Ectodermal cell (in vitro differentiated cells): ENCODE results near the gene AVP.
"Not testable (repeated sequence)": the region's sequence is repeated elsewhere in the genome, so short reads cannot be mapped to it uniquely, and the experiment has no call there.

Source experiments
- H3K27ac ChIP-seq: 2 replicates; pipeline ENCODE4 v1.7.0; 2013; ENCODE audit warnings: mild to moderate bottlenecking, low read depth, low read length; ENCODE audit not compliant: insufficient read depth, poor library complexity, severe bottlenecking
- H3K27me3 ChIP-seq: 2 replicates; pipeline ENCODE4 v1.7.0; 2013; ENCODE audit warnings: mild to moderate bottlenecking, low read length; ENCODE audit not compliant: insufficient read depth, control insufficient read depth, poor library complexity, severe bottlenecking
- H3K36me3 ChIP-seq: one replicate; pipeline ENCODE4 v1.7.0; 2013; ENCODE audit warnings: low read length; ENCODE audit not compliant: control insufficient read depth, insufficient read depth
- H3K4me1 ChIP-seq: one replicate; pipeline ENCODE4 v1.7.0; 2013; ENCODE audit warnings: low read length; ENCODE audit not compliant: control insufficient read depth, insufficient read depth
- H3K4me3 ChIP-seq: 2 replicates; pipeline ENCODE4 v1.7.0; 2013; ENCODE audit warnings: low read depth, low read length, control low read depth; ENCODE audit not compliant: insufficient read depth
- H3K9me3 ChIP-seq: 2 replicates; pipeline ENCODE4 v1.7.0; 2013; ENCODE audit warnings: mild to moderate bottlenecking, low read length, moderate library complexity; ENCODE audit not compliant: control insufficient read depth
- WGBS, 2 experiments: methylation state at CpG; one replicate each; pipeline ENCODE4 v1.1.7; 2013; ENCODE audit warnings: missing lambda C conversion rate in 2 of 2; 5-methylcytosine and 5-hydroxymethylcytosine counted together

The AVP gene

DNA sequence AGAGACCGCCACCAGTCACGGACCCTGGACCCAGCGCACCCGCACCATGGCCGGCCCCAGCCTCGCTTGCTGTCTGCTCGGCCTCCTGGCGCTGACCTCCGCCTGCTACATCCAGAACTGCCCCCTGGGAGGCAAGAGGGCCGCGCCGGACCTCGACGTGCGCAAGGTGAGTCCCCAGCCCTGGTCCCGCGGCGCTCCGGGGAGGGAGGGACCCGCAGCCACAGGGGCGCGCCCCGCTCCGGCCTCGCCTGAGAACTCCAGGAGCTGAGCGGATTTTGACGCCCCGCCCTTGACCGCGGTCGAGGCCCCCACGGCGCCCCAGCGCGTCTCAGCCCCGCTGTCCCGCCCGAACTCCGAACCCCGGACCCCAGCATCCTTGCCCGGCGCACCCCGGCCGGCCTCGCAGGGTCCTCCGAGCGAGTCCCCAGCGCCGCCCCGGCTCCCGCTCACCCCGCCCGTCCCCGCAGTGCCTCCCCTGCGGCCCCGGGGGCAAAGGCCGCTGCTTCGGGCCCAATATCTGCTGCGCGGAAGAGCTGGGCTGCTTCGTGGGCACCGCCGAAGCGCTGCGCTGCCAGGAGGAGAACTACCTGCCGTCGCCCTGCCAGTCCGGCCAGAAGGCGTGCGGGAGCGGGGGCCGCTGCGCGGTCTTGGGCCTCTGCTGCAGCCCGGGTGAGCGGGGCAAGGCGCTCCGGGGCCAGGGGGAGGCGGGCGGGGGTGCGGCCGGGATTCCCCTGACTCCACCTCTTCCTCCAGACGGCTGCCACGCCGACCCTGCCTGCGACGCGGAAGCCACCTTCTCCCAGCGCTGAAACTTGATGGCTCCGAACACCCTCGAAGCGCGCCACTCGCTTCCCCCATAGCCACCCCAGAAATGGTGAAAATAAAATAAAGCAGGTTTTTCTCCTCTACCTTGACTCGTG lies 12.7 kb downstream of the AVP start, which contains the start of gene OXT:
TSS of gene OXT (plus strand) at position 11 of the 920 bp plus-strand sequence. CDS start at position 47, 36 bp downstream.
- Histone ChIP-seq H3K36me3 (no peaks in the 10 kb centered on the region), H3K27me3 (peaks cover 32% of the 10 kb centered on the region), H3K4me1 (peaks cover 9% of the 10 kb centered on the region), H3K27ac (no peak within 1 kb of the TSS), H3K9me3 (no peaks in the 10 kb centered on the region), H3K4me3 (peak within 1 kb of the TSS; percentile 30)
- WGBS, 2 experiments, result 22 to 24% methylated on average over 95 of the region's 95 CpGs

DNA sequence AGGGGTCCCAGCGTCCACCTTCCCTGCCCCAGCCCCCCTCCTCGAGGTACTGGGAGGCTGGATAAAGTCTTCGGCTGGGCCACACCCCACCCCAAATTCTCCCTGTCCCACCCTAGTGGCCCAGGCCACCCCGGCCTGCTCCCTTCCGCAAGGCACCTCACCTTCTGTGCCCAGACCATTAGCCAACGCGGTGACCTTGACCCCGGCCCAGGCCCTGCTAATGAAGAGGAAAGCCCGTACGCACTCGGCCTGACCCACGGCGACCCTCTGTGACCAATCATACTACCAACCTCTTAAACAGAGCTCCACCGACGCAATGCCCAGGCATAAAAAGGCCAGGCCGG lies 13.3 kb downstream of the AVP start:
- 86 to 87% methylated on average over 16 of the region's 16 CpGs for WGBS, 2 experiments

GRCh38 chr20:3070725-3071124 lies 13.8 kb downstream of the AVP start:
- Histone ChIP-seq H3K27me3 (peaks cover 32% of the 10 kb centered on the region), H3K36me3 (no peaks in the 10 kb centered on the region), H3K4me3 (no peak overlapping the region), H3K9me3 (no peaks in the 10 kb centered on the region), H3K27ac (no peak overlapping the region), H3K4me1 (peaks cover 9% of the 10 kb centered on the region)
- WGBS, 2 experiments, result 92 to 99% methylated on average over 4 of the region's 4 CpGs

More for the DNA sequence above, 13.3 kb downstream of the AVP start:
- Histone ChIP-seq H3K9me3 (no peaks in the 10 kb centered on the region), H3K27me3 (peaks cover 32% of the 10 kb centered on the region), H3K4me1 (peaks cover 9% of the 10 kb centered on the region), H3K4me3 (no peak overlapping the region), H3K36me3 (no peaks in the 10 kb centered on the region), H3K27ac (no peak overlapping the region)

- Histone ChIP-seq H3K4me3 (no peak overlapping the region), H3K36me3 (no peaks in the 10 kb centered on the region), H3K27ac (no peak overlapping the region), H3K4me1 (peaks cover 9% of the 10 kb centered on the region), H3K9me3 (no peaks in the 10 kb centered on the region), H3K27me3 (peaks cover 32% of the 10 kb centered on the region)
- 84 to 86% methylated on average over 8 of the region's 8 CpGs for WGBS, 2 experiments
These were observed 15.3 kb downstream of the AVP start for GRCh38 chr20:3068986-3069900.

DNA sequence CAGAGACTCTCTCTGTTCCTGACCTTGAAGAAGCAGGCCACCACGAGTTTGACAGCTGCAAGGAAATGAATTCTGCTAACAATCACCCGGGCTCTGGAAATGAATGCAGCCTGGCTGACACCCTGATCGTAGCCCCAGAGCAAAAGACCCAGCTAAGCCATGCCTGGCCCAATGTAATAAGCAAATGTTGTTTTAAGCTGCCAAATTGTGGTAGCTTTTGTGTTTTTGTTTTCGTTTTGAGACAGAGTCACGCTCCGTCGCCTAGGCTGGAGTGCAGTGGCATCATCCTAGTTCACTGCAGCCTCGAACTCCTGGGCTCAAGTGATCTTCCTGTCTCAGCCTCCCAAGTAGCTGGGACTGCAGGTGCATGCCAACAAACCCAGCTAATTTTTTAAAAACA lies 16.4 kb downstream of the AVP start:
- Histone ChIP-seq H3K27ac (no peak overlapping the region), H3K27me3 (peaks cover 26% of the 10 kb centered on the region), H3K4me3 (no peak overlapping the region), H3K4me1 (peaks cover 9% of the 10 kb centered on the region), H3K36me3 (no peaks in the 10 kb centered on the region), H3K9me3 (no peaks in the 10 kb centered on the region)
- WGBS, 2 experiments, result 86 to 89% methylated on average over 8 of the region's 8 CpGs

DNA sequence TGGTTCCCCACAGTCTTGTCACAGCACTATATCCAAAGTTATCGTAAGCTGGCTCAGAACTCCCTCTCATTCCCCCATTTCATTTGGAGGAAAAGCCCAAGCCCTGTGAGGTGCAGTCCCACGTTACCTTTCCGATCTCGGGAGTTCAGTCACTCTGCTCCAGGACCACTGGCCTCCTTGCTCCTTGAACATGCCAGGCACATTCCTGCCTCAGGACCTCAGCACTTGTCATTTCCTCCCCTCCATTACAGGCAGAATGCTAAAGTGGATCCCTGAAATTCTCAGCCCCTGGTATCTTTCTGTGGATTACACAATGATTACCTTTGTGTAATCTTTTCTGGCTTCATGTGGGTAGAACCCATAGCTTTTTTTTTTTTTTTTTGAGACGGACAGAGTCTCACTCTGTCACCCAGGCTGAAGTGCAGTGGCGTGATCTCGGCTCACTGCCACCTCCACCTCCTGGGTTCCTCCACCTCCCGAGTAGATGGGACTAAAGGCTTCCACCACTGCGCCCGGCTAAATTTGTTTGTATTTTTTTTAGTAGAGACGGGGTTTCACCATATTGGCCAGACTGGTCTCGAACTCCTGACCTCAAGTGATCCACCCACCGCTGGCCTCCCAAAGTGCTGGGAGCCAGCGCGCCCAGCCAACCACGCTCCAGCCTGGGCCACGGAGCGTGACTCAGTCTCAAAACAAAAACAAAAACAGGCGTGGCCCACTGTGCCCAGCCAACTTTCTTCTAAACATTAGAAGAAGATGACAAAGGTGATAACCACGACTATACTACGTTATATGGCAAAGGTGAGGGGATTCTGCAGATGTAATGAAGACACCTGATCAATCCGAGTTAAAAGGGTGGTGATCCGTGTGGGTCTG lies 17.1 kb downstream of the AVP start:
- H3K27me3 ChIP-seq, result peaks cover 19% of the 10 kb centered on the region
- no peak overlapping the region for H3K27ac ChIP-seq
- WGBS, 2 experiments, result 85 to 87% methylated on average over 22 to 23 of the region's 23 CpGs
- no peaks in the 10 kb centered on the region for H3K36me3 ChIP-seq
- H3K4me1 ChIP-seq, result peaks cover 3% of the 10 kb centered on the region
- no peak overlapping the region for H3K4me3 ChIP-seq
- H3K9me3 ChIP-seq, result no peaks in the 10 kb centered on the region

- not testable (repeated sequence) for H3K4me3 ChIP-seq, H3K27ac ChIP-seq, H3K36me3 ChIP-seq, H3K27me3 ChIP-seq, H3K4me1 ChIP-seq, H3K9me3 ChIP-seq
- WGBS, 2 experiments, result 84 to 87% methylated on average over 6 of the region's 6 CpGs
These were observed 20.4 kb downstream of the AVP start for GRCh38 chr20:3064119-3064518.

GRCh38 chr20:3059489-3059888 lies 25.0 kb downstream of the AVP start:
- no peaks in the 10 kb centered on the region for H3K27me3 ChIP-seq
- no peaks in the 10 kb centered on the region for H3K9me3 ChIP-seq
- H3K4me3 ChIP-seq, result no peak overlapping the region
- 90 to 93% methylated on average over 3 of the region's 3 CpGs for WGBS, 2 experiments
- H3K27ac ChIP-seq, result no peak overlapping the region
- no peaks in the 10 kb centered on the region for H3K4me1 ChIP-seq
- H3K36me3 ChIP-seq, result no peaks in the 10 kb centered on the region

DNA sequence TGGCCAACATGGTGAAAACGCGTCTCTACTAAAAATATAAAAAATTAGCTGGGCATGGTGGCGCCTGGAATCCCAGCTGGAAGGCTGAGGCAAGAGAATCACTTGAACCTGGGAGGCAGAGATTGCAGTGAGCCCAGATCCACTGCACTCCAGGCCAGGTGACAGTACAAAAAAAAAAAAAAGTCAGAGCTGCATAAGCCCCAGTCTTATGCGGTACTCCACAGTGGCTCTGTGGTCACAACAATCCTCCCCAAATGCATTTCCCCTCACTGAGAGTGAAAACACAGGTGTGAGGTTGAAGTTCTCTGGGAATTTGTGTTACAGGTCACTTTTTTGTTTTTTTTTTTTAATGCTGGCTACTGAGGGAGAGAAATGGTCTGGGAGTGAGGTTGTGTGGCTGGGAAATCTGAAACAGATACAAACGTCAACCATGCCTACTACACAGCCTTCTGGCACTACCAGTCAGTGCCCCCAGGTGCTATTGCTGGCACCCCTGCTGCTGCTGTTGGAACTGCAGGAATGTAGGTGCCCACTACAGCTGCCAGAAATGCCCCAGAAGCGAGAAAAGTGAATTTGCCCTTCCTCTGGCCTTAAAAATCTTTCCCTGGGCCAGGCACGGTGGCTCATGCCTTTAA lies 33.0 kb downstream of the AVP start:
- Histone ChIP-seq H3K27ac (no peak overlapping the region), H3K4me1 (peaks cover 10% of the 10 kb centered on the region), H3K4me3 (no peak overlapping the region), H3K9me3 (no peaks in the 10 kb centered on the region), H3K36me3 (peaks cover 18% of the 10 kb centered on the region), H3K27me3 (no peaks in the 10 kb centered on the region)
- 80 to 82% methylated on average over 7 of the region's 7 CpGs for WGBS, 2 experiments
